IMR-90 (cell line): ENCODE results near the gene TMEM205.

Source experiments
- BHLHE40 ChIP-seq: fragments of 150-350 bp; IDR thresholded peaks from 2 replicates; pipeline ENCODE4 v1.6.1; 2016; ENCODE audit warnings: mild to moderate bottlenecking, low read depth, low read length
- CEBPB ChIP-seq: IDR thresholded peaks from 2 replicates; pipeline ENCODE4 v1.6.1; 2012; ENCODE audit warnings: low read depth, low read length, improper control_type of control experiment
- CHD1 ChIP-seq: IDR thresholded peaks from 2 replicates; pipeline ENCODE4 v1.6.1; 2012; ENCODE audit warnings: low read depth, low read length, improper control_type of control experiment
- CTCF ChIP-seq: conservative IDR thresholded peaks from 2 replicates; pipeline ENCODE4 v1.5.1; 2012; ENCODE audit warnings: mild to moderate bottlenecking, low read depth, low read length, improper control_type of control experiment
- MXI1 ChIP-seq: IDR thresholded peaks from 2 replicates; pipeline ENCODE4 v1.6.1; 2012; ENCODE audit warnings: low read depth, mild to moderate bottlenecking, low read length, moderate library complexity, borderline replicate concordance
- POLR2A ChIP-seq: IDR thresholded peaks from 2 replicates; pipeline ENCODE4 v1.6.1; 2012; ENCODE audit warnings: mild to moderate bottlenecking, low read depth, low read length
- RAD21 ChIP-seq: IDR thresholded peaks from 2 replicates; pipeline ENCODE4 v1.6.1; 2012; ENCODE audit warnings: low read length, improper control_type of control experiment
- RCOR1 ChIP-seq: IDR thresholded peaks from 2 replicates; pipeline ENCODE4 v1.6.1; 2012; ENCODE audit warnings: mild to moderate bottlenecking, low read length, improper control_type of control experiment; ENCODE audit not compliant: insufficient replicate concordance
- SMC3 ChIP-seq: fragments of 150-350 bp; IDR thresholded peaks from 2 replicates; pipeline ENCODE4 v1.6.1; 2016; ENCODE audit warnings: low read depth, mild to moderate bottlenecking, antibody characterized with exemption, low read length, moderate library complexity
- USF2 ChIP-seq: fragments of 150-350 bp; IDR thresholded peaks from 2 replicates; pipeline ENCODE4 v1.6.1; 2017; ENCODE audit warnings: mild to moderate bottlenecking, antibody characterized with exemption, low read length, low read depth

DNA sequence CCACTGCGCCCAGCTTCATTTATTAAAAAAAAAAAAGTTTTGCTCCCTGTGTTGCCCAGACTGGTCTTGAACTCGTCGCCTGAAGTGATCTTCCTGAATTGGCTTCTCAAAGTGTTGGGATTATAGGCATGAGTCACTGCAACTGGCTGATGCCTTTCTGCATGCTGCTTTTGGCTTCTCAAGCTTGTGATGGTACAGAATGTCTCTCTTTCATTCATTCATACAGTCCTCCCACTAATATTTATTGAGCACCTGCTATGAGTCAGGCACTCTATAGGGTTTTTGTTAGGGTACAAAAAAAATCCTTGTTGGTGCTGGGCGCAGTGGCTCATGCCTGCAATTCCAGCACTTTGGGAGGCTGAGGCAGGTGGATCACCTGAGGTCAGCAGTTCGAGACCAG, 41.1 kb downstream of the TMEM205 start:
- no peak for TF ChIP-seq POLR2A
- TF ChIP-seq CTCF, result no peak
- no peak for TF ChIP-seq RAD21
- TF ChIP-seq USF2, result no peak
- no peak for TF ChIP-seq CEBPB
- no peak for TF ChIP-seq CHD1
- no peak for TF ChIP-seq BHLHE40
- no peak for TF ChIP-seq MXI1
- TF ChIP-seq SMC3, result no peak
- no peak for TF ChIP-seq RCOR1
